ENCODE data around the gene GAMT.

GAMT gene

GRCh38 chr19:1433119-1434039 is 32.0 kb upstream of the GAMT start:
- ChIA-PET POLR2A (ENCODE audit: low non-redundant PET) (no interaction called here), CTCF (interaction anchor here (1.0 kb wide), 1 partner anchor 21 kb away, joined by 3 read pairs; no protein-coding TSS in a partner anchor)
- TF ChIP-seq CTCF (conservative IDR thresholded peaks at IDR 0.05; ENCODE audit: low read depth), result no peak
- DNase-seq (ENCODE audit: low spot score), result no peak
- peak overlapping the region; percentile 82 for H3K27ac ChIP-seq

GRCh38 chr19:1432507-1432887 is 31.2 kb upstream of the GAMT start:
- ChIA-PET CTCF (interaction anchor here (1.0 kb wide), 1 partner anchor 20 kb away, joined by 3 read pairs; no protein-coding TSS in a partner anchor), POLR2A (ENCODE audit: low non-redundant PET) (no interaction called here)
- DNase-seq (ENCODE audit: low spot score), result no peak
- TF ChIP-seq CTCF (conservative IDR thresholded peaks at IDR 0.05; ENCODE audit: low read depth), result no peak
- peak overlapping the region; percentile 82 for H3K27ac ChIP-seq

GRCh38 chr19:1431759-1432506 is 30.6 kb upstream of the GAMT start:
- H3K27ac ChIP-seq, result peak overlapping the region; percentile 82
- no peak for TF ChIP-seq CTCF (conservative IDR thresholded peaks at IDR 0.05; ENCODE audit: low read depth)
- POLR2A ChIA-PET (ENCODE audit: low non-redundant PET), result no interaction called here
- DNase-seq (ENCODE audit: low spot score), result no peak
- CTCF ChIA-PET, result interaction anchor here (0.6 to 1.0 kb wide), 2 partner anchors 19 to 209 kb away, joined by 3 read pairs; no protein-coding TSS in a partner anchor

- H3K27ac ChIP-seq, result peak overlapping the region; percentile 72
- DNase-seq (ENCODE audit: low spot score), result no peak
- no peak for TF ChIP-seq CTCF (conservative IDR thresholded peaks at IDR 0.05; ENCODE audit: low read depth)
- POLR2A ChIA-PET (ENCODE audit: low non-redundant PET), result no interaction called here
- CTCF ChIA-PET, result interaction anchor here (0.6 kb wide), 1 partner anchor 151 kb away, joined by 4 read pairs; no protein-coding TSS in a partner anchor
These were observed 28.9 kb upstream of the GAMT start for GRCh38 chr19:1430246-1430645.

- no peak for DNase-seq (ENCODE audit: low spot score)
- ChIA-PET POLR2A (ENCODE audit: low non-redundant PET) (interaction anchor here (0.7 kb wide), 1 partner anchor 92 kb away, joined by 3 read pairs; no protein-coding TSS in a partner anchor), CTCF (interaction anchor here (0.6 to 1.2 kb wide), 2 partner anchors 15 to 150 kb away, joined by 4 read pairs; no protein-coding TSS in a partner anchor)
- peak overlapping the region; percentile 72 for H3K27ac ChIP-seq
- TF ChIP-seq CTCF (conservative IDR thresholded peaks at IDR 0.05; ENCODE audit: low read depth), result no peak
These were observed 28.4 kb upstream of the GAMT start for GRCh38 chr19:1429750-1430149.

GRCh38 chr19:1428738-1429391 is 27.5 kb upstream of the GAMT start:
- ChIA-PET POLR2A (ENCODE audit: low non-redundant PET) (interaction anchor here (0.7 kb wide), 1 partner anchor 91 kb away, joined by 3 read pairs; no protein-coding TSS in a partner anchor), CTCF (interaction anchor here (0.6 to 1.2 kb wide), 3 partner anchors 16 to 149 kb away, joined by 3 to 4 read pairs (median 4); no protein-coding TSS in a partner anchor)
- no peak for DNase-seq (ENCODE audit: low spot score)
- no peak for TF ChIP-seq CTCF (conservative IDR thresholded peaks at IDR 0.05; ENCODE audit: low read depth)
- peak overlapping the region; percentile 72 for H3K27ac ChIP-seq
